IPS-18a (cell line): ENCODE measurements around the gene COL4A2.

Experiments
- H3K27ac ChIP-seq: one replicate; pipeline ENCODE4 v1.5.1; 2013; ENCODE audit warnings: low read length
- H3K27me3 ChIP-seq: one replicate; pipeline ENCODE4 v1.6.1; 2013; ENCODE audit warnings: mild to moderate bottlenecking, low read length; ENCODE audit not compliant: control insufficient read depth, insufficient read depth
- H3K36me3 ChIP-seq: one replicate; pipeline ENCODE4 v1.6.1; 2013; ENCODE audit warnings: low read depth, low read length; ENCODE audit not compliant: control insufficient read depth
- H3K4me1 ChIP-seq: one replicate; pipeline ENCODE4 v1.6.1; 2013; ENCODE audit warnings: low read depth, low read length; ENCODE audit not compliant: control insufficient read depth
- H3K4me3 ChIP-seq: one replicate; pipeline ENCODE4 v1.5.1; 2013; ENCODE audit warnings: low read length
- H3K9ac ChIP-seq: one replicate; pipeline ENCODE4 v1.6.1; 2013; ENCODE audit warnings: mild to moderate bottlenecking, low read length, moderate library complexity
- H3K9me3 ChIP-seq: one replicate; pipeline ENCODE4 v1.6.1; 2013; ENCODE audit warnings: low read depth, low read length; ENCODE audit not compliant: control insufficient read depth

COL4A2 gene

GRCh38 chr13:110405597-110406450, 98.7 kb downstream of the COL4A2 start:
- no peaks in the 10 kb centered on the region for H3K36me3 ChIP-seq
- peaks cover 8% of the 10 kb centered on the region for H3K4me1 ChIP-seq
- no peak overlapping the region for H3K27ac ChIP-seq
- H3K9me3 ChIP-seq = no peaks in the 10 kb centered on the region
- H3K4me3 ChIP-seq = no peak overlapping the region
- H3K9ac ChIP-seq = no peak overlapping the region
- no peaks in the 10 kb centered on the region for H3K27me3 ChIP-seq

- H3K27ac ChIP-seq = no peak overlapping the region
Observed at GRCh38 chr13:110407021-110407420, 99.9 kb downstream of the COL4A2 start.

GRCh38 chr13:110407531-110407930, 100.4 kb downstream of the COL4A2 start:
- H3K27me3 ChIP-seq = no peaks in the 10 kb centered on the region
- no peaks in the 10 kb centered on the region for H3K9me3 ChIP-seq
- H3K27ac ChIP-seq = no peak overlapping the region
- H3K9ac ChIP-seq = no peak overlapping the region
- H3K4me1 ChIP-seq = peaks cover 8% of the 10 kb centered on the region
- no peaks in the 10 kb centered on the region for H3K36me3 ChIP-seq
- H3K4me3 ChIP-seq = no peak overlapping the region

More at GRCh38 chr13:110407021-110407420, 99.9 kb downstream of the COL4A2 start:
- Histone ChIP-seq H3K9ac (no peak overlapping the region), H3K36me3 (no peaks in the 10 kb centered on the region), H3K4me1 (peaks cover 8% of the 10 kb centered on the region), H3K4me3 (no peak overlapping the region), H3K9me3 (no peaks in the 10 kb centered on the region), H3K27me3 (no peaks in the 10 kb centered on the region)

GRCh38 chr13:110408286-110408685, 101.2 kb downstream of the COL4A2 start:
- H3K9ac ChIP-seq = no peak overlapping the region
- no peaks in the 10 kb centered on the region for H3K9me3 ChIP-seq
- peaks cover 8% of the 10 kb centered on the region for H3K4me1 ChIP-seq
- no peaks in the 10 kb centered on the region for H3K27me3 ChIP-seq
- H3K27ac ChIP-seq = no peak overlapping the region
- H3K36me3 ChIP-seq = no peaks in the 10 kb centered on the region
- H3K4me3 ChIP-seq = no peak overlapping the region

GRCh38 chr13:110409581-110409992, 102.5 kb downstream of the COL4A2 start:
- Histone ChIP-seq H3K27ac (no peak overlapping the region), H3K9ac (no peak overlapping the region), H3K4me3 (no peak overlapping the region), H3K9me3 (no peaks in the 10 kb centered on the region), H3K4me1 (peaks cover 8% of the 10 kb centered on the region), H3K36me3 (no peaks in the 10 kb centered on the region), H3K27me3 (no peaks in the 10 kb centered on the region)

- Histone ChIP-seq H3K9ac (no peak overlapping the region), H3K27me3 (no peaks in the 10 kb centered on the region), H3K36me3 (no peaks in the 10 kb centered on the region), H3K27ac (no peak overlapping the region), H3K9me3 (no peaks in the 10 kb centered on the region), H3K4me3 (no peak overlapping the region), H3K4me1 (peaks cover 8% of the 10 kb centered on the region)
Observed at GRCh38 chr13:110410000-110410399, 102.9 kb downstream of the COL4A2 start.

GRCh38 chr13:110410936-110411687, 104.0 kb downstream of the COL4A2 start:
- Histone ChIP-seq H3K4me1 (peaks cover 8% of the 10 kb centered on the region), H3K27me3 (no peaks in the 10 kb centered on the region), H3K36me3 (no peaks in the 10 kb centered on the region), H3K27ac (no peak overlapping the region), H3K9me3 (no peaks in the 10 kb centered on the region), H3K9ac (no peak overlapping the region), H3K4me3 (no peak overlapping the region)

- no peaks in the 10 kb centered on the region for H3K36me3 ChIP-seq
- H3K27ac ChIP-seq = no peak overlapping the region
- no peaks in the 10 kb centered on the region for H3K27me3 ChIP-seq
- no peak overlapping the region for H3K4me3 ChIP-seq
- peaks cover 8% of the 10 kb centered on the region for H3K4me1 ChIP-seq
- H3K9me3 ChIP-seq = no peaks in the 10 kb centered on the region
- no peak overlapping the region for H3K9ac ChIP-seq
Observed at GRCh38 chr13:110411688-110412059, 104.6 kb downstream of the COL4A2 start.

GRCh38 chr13:110412132-110412914, 105.2 kb downstream of the COL4A2 start:
- no peaks in the 10 kb centered on the region for H3K9me3 ChIP-seq
- H3K9ac ChIP-seq = no peak overlapping the region
- H3K27me3 ChIP-seq = no peaks in the 10 kb centered on the region
- H3K36me3 ChIP-seq = no peaks in the 10 kb centered on the region
- peaks cover 4% of the 10 kb centered on the region for H3K4me1 ChIP-seq
- H3K4me3 ChIP-seq = no peak overlapping the region
- no peak overlapping the region for H3K27ac ChIP-seq

- Histone ChIP-seq H3K27ac (no peak overlapping the region), H3K27me3 (no peaks in the 10 kb centered on the region), H3K4me3 (no peak overlapping the region)
Observed at GRCh38 chr13:110413016-110413675, 106.1 kb downstream of the COL4A2 start.

GRCh38 chr13:110413676-110414040, 106.6 kb downstream of the COL4A2 start:
- Histone ChIP-seq H3K36me3 (no peaks in the 10 kb centered on the region), H3K9me3 (no peaks in the 10 kb centered on the region), H3K4me1 (no peaks in the 10 kb centered on the region), H3K4me3 (no peak overlapping the region), H3K9ac (no peak overlapping the region), H3K27ac (no peak overlapping the region), H3K27me3 (no peaks in the 10 kb centered on the region)

More at GRCh38 chr13:110413016-110413675, 106.1 kb downstream of the COL4A2 start:
- H3K4me1 ChIP-seq = no peaks in the 10 kb centered on the region
- H3K9ac ChIP-seq = no peak overlapping the region
- no peaks in the 10 kb centered on the region for H3K36me3 ChIP-seq
- H3K9me3 ChIP-seq = no peaks in the 10 kb centered on the region
